Measurements from ENCODE around the gene RAB30. TPM values are rescaled to one million over a fixed set of nuclear protein-coding genes. Genes with fewer than 3 reads are reported as not detected.
"Not testable (repeated sequence)": the region's sequence is repeated elsewhere in the genome, so short reads cannot be mapped to it uniquely, and the experiment has no call there.

RAB30 gene
- total RNA-seq, 4 donors from 2014 or later = 18.7 to 36.6 (median 27.5) TPM

- no peak overlapping the region for H3K27ac ChIP-seq
- no peaks in the 10 kb centered on the region for H3K9me3 ChIP-seq
- 76 to 85% methylated on average over 2 of the region's 2 CpGs for WGBS, 2 donors (ENCODE audit: low coverage in 1 of 2)
- no peaks in the 10 kb centered on the region for H3K4me1 ChIP-seq
- ATAC-seq = no peak
- H3K4me3 ChIP-seq = no peak overlapping the region
- H3K27me3 ChIP-seq = no peaks in the 10 kb centered on the region
- TF ChIP-seq CTCF (IDR thresholded peaks at IDR 0.05) = no peak
- TF ChIP-seq EP300 (IDR thresholded peaks at IDR 0.05) = no peak
- TF ChIP-seq POLR2A (IDR thresholded peaks at IDR 0.05) = no peak
- TF ChIP-seq POLR2AphosphoS5 (IDR thresholded peaks at IDR 0.05) = no peak
- H3K36me3 ChIP-seq = no peaks in the 10 kb centered on the region
These were observed 127.5 kb downstream of the RAB30 start for GRCh38 chr11:82944198-82944597.

GRCh38 chr11:82943430-82943829 lies 128.3 kb downstream of the RAB30 start:
- not testable (repeated sequence) for H3K9me3 ChIP-seq, H3K4me1 ChIP-seq, ATAC-seq, H3K4me3 ChIP-seq, H3K36me3 ChIP-seq, H3K27ac ChIP-seq, H3K27me3 ChIP-seq
- WGBS, 2 donors (ENCODE audit: low coverage in 1 of 2) = 100% methylated on average over 1 of the region's 1 CpG

DNA sequence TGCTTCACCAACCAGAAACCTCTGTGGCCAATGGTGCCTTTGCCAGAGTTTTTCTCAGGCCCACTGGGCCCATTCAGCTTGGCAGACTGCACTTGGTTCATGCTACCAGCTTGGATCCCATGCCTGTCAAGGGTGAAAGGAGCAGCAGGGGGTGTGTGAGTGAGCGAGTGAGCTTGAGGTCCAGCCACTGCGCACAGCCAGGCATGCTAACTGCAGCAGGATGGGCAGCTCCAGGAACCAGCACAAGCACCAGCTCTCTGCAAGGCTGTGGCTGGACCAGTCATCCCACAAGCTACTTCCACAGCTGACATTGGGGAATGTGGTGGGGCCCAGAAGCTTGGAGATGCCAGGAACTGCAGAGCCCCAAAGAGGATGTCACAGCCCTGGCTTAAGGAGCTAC lies 129.3 kb downstream of the RAB30 start:
- H3K4me3 ChIP-seq = no peak overlapping the region
- no peak for TF ChIP-seq POLR2A (IDR thresholded peaks at IDR 0.05)
- 100% methylated on average over 2 of the region's 2 CpGs; no CpG with 5 or more reads in 1 of the 2 donors for WGBS, 2 donors (ENCODE audit: low coverage in 1 of 2)
- H3K36me3 ChIP-seq = no peaks in the 10 kb centered on the region
- H3K4me1 ChIP-seq = no peaks in the 10 kb centered on the region
- no peaks in the 10 kb centered on the region for H3K9me3 ChIP-seq
- no peak overlapping the region for H3K27ac ChIP-seq
- no peaks in the 10 kb centered on the region for H3K27me3 ChIP-seq
- ATAC-seq = no peak

- TF ChIP-seq POLR2AphosphoS5 (IDR thresholded peaks at IDR 0.05) = no peak
- no peak for ATAC-seq
- no peaks in the 10 kb centered on the region for H3K36me3 ChIP-seq
- WGBS, 2 donors (ENCODE audit: low coverage in 1 of 2) = 100% methylated on average over 2 of the region's 2 CpGs
- no peak overlapping the region for H3K4me3 ChIP-seq
- no peak overlapping the region for H3K27ac ChIP-seq
- no peaks in the 10 kb centered on the region for H3K27me3 ChIP-seq
- no peaks in the 10 kb centered on the region for H3K4me1 ChIP-seq
- no peaks in the 10 kb centered on the region for H3K9me3 ChIP-seq
These were observed 132.2 kb downstream of the RAB30 start for GRCh38 chr11:82939456-82939855.

DNA sequence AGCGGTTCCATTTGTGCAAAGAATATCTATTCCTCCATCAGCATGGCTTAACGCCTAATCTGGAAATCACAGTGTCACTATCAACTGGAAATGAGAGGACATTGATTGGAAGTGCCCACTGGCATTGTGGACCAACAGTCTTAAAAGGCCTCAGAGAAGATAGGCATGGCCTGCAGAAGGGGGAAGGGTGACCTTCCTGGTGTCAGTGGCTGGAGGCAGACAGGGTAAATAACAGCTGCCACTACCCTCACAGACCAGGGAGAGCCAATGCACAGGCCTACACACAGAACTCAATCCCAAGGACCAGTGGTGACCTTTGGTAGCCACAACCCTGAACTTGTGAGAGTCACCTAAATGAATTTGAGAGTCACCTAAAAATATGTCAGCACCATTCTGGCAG lies 134.1 kb downstream of the RAB30 start:
- 100% methylated on average over 2 of the region's 2 CpGs for WGBS, 2 donors (ENCODE audit: low coverage in 1 of 2)
- no peaks in the 10 kb centered on the region for H3K36me3 ChIP-seq

DNA sequence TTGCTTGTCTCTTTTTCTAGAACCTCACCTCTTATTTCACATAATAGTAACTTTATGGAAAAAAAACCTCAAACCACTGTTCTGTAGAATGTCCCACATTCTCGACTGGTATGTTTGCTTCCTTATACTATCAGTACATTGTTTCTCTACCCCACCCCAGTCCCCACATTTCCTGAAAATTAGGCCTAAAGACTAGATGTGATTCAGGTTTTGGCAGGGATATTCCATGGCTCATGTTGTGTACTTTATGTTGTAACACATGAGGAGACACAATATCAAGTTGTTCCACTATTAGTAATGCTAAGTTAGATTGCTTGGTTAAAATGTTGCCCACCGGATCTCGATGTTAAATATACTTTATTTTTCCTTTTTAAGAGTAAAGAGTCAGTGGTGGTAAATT lies 135.4 kb downstream of the RAB30 start:
- no peaks in the 10 kb centered on the region for H3K4me1 ChIP-seq
- H3K27ac ChIP-seq = no peak overlapping the region
- no peaks in the 10 kb centered on the region for H3K9me3 ChIP-seq
- TF ChIP-seq EP300 (IDR thresholded peaks at IDR 0.05) = no peak
- TF ChIP-seq POLR2A (IDR thresholded peaks at IDR 0.05) = no peak
- no peak for TF ChIP-seq CTCF (IDR thresholded peaks at IDR 0.05)
- TF ChIP-seq POLR2AphosphoS5 (IDR thresholded peaks at IDR 0.05) = no peak
- H3K27me3 ChIP-seq = no peaks in the 10 kb centered on the region
- no peaks in the 10 kb centered on the region for H3K36me3 ChIP-seq
- H3K4me3 ChIP-seq = no peak overlapping the region
- ATAC-seq = no peak
- WGBS, 2 donors (ENCODE audit: low coverage in 1 of 2) = 70 to 94% methylated on average over 2 to 3 of the region's 3 CpGs

More for the DNA sequence above, 134.1 kb downstream of the RAB30 start:
- H3K9me3 ChIP-seq = no peaks in the 10 kb centered on the region
- H3K27me3 ChIP-seq = no peaks in the 10 kb centered on the region
- no peak for ATAC-seq
- no peak overlapping the region for H3K27ac ChIP-seq
- no peak overlapping the region for H3K4me3 ChIP-seq
- no peak for TF ChIP-seq POLR2A (IDR thresholded peaks at IDR 0.05)
- no peak for TF ChIP-seq POLR2AphosphoS5 (IDR thresholded peaks at IDR 0.05)
- TF ChIP-seq CTCF (IDR thresholded peaks at IDR 0.05) = no peak
- no peak for TF ChIP-seq EP300 (IDR thresholded peaks at IDR 0.05)
- H3K4me1 ChIP-seq = no peaks in the 10 kb centered on the region

- no peaks in the 10 kb centered on the region for H3K4me1 ChIP-seq
- H3K27ac ChIP-seq = no peak overlapping the region
- TF ChIP-seq POLR2A (IDR thresholded peaks at IDR 0.05) (no peak), EP300 (IDR thresholded peaks at IDR 0.05) (no peak), CTCF (IDR thresholded peaks at IDR 0.05) (no peak), POLR2AphosphoS5 (IDR thresholded peaks at IDR 0.05) (no peak)
- H3K27me3 ChIP-seq = no peaks in the 10 kb centered on the region
- H3K4me3 ChIP-seq = no peak overlapping the region
- H3K36me3 ChIP-seq = no peaks in the 10 kb centered on the region
- no peak for ATAC-seq
- 92 to 100% methylated on average over 1 of the region's 1 CpG for WGBS, 2 donors (ENCODE audit: low coverage in 1 of 2)
- no peaks in the 10 kb centered on the region for H3K9me3 ChIP-seq
These were observed 139.1 kb downstream of the RAB30 start for GRCh38 chr11:82932564-82932963.

Measured in gastroesophageal sphincter (tissue), 4 donors.